H9 (cell line): ENCODE data around the gene PDPR. TPM values are rescaled to one million over a fixed set of nuclear protein-coding genes. Genes with fewer than 3 reads are reported as not detected.
"Not testable (repeated sequence)": the region's sequence is repeated elsewhere in the genome, so short reads cannot be mapped to it uniquely, and the experiment has no call there.

Experiments used
- DNase-seq: peaks from one replicate; pipeline ENCODE4 v3.0.0-alpha.2; 2017
- H2AFZ ChIP-seq: one replicate; pipeline ENCODE4 v1.6.1; 2013; ENCODE audit warnings: mild to moderate bottlenecking, low read length, control low read depth, moderate library complexity
- H2AK5ac ChIP-seq: 2 replicates; pipeline ENCODE4 v1.6.1; 2013; ENCODE audit warnings: low read length, control low read depth, mixed read lengths; ENCODE audit not compliant: insufficient read length
- H2BK120ac ChIP-seq: one replicate; pipeline ENCODE4 v1.6.1; 2013; ENCODE audit warnings: low read depth, mild to moderate bottlenecking, low read length, control low read depth, inconsistent platforms; ENCODE audit not compliant: poor library complexity, severe bottlenecking
- H2BK12ac ChIP-seq: 2 replicates; pipeline ENCODE4 v1.6.1; 2013; ENCODE audit warnings: low read length, control low read depth, mixed read lengths, low read depth; ENCODE audit not compliant: insufficient read length
- H2BK15ac ChIP-seq: 2 replicates; pipeline ENCODE4 v1.6.1; 2013; ENCODE audit warnings: low read depth, low read length, control low read depth
- H2BK20ac ChIP-seq: one replicate; pipeline ENCODE4 v1.6.1; 2013; ENCODE audit warnings: low read depth, mild to moderate bottlenecking, low read length, control low read depth, inconsistent platforms; ENCODE audit not compliant: poor library complexity, severe bottlenecking
- H2BK5ac ChIP-seq: 2 replicates; pipeline ENCODE4 v1.6.1; 2013; ENCODE audit warnings: low read length, control low read depth, mixed read lengths; ENCODE audit not compliant: insufficient read length
- H3K14ac ChIP-seq: 2 replicates; pipeline ENCODE4 v1.6.1; 2013; ENCODE audit warnings: low read length, control low read depth; ENCODE audit not compliant: insufficient read depth
- H3K18ac ChIP-seq: 2 replicates; pipeline ENCODE4 v1.6.1; 2013; ENCODE audit warnings: low read depth, mild to moderate bottlenecking, mixed read lengths, low read length, control low read depth; ENCODE audit not compliant: insufficient read length
- H3K23ac ChIP-seq: 2 replicates; pipeline ENCODE4 v1.6.1; 2013; ENCODE audit warnings: low read length, control low read depth, mixed read lengths, low read depth; ENCODE audit not compliant: insufficient read length
- H3K23me2 ChIP-seq: 2 replicates; pipeline ENCODE4 v1.6.1; 2013; ENCODE audit warnings: low read depth, mild to moderate bottlenecking, mixed read lengths, low read length, control low read depth; ENCODE audit not compliant: insufficient read length, poor library complexity, severe bottlenecking
- H3K27ac ChIP-seq: 2 replicates; pipeline ENCODE4 v1.5.1; 2013; ENCODE audit warnings: low read length, control low read depth, mixed read lengths, low read depth; ENCODE audit not compliant: insufficient read length
- H3K27me3 ChIP-seq: 2 replicates; pipeline ENCODE4 v1.6.1; 2013; ENCODE audit warnings: low read length, control low read depth, inconsistent platforms; ENCODE audit not compliant: insufficient read depth
- H3K4ac ChIP-seq: 2 replicates; pipeline ENCODE4 v1.6.1; 2013; ENCODE audit warnings: low read depth, mild to moderate bottlenecking, control low read depth, inconsistent platforms, low read length, moderate library complexity
- H3K4me1 ChIP-seq: 2 replicates; pipeline ENCODE4 v1.6.1; 2013; ENCODE audit warnings: low read length, control low read depth, inconsistent platforms; ENCODE audit not compliant: insufficient read depth
- H3K4me2 ChIP-seq: 2 replicates; pipeline ENCODE4 v1.6.1; 2013; ENCODE audit warnings: low read length, control low read depth, mixed read lengths; ENCODE audit not compliant: insufficient read length, insufficient read depth
- H3K56ac ChIP-seq: 2 replicates; pipeline ENCODE4 v1.6.1; 2013; ENCODE audit warnings: low read depth, mild to moderate bottlenecking, mixed read lengths, low read length, control low read depth; ENCODE audit not compliant: insufficient read length
- H3K79me1 ChIP-seq: 2 replicates; pipeline ENCODE4 v1.6.1; 2013; ENCODE audit warnings: low read depth, mild to moderate bottlenecking, moderate library complexity, low read length, control low read depth, inconsistent platforms; ENCODE audit not compliant: insufficient read depth, poor library complexity, severe bottlenecking
- H3K79me2 ChIP-seq: 2 replicates; pipeline ENCODE4 v1.6.1; 2013; ENCODE audit warnings: low read length, control low read depth, inconsistent platforms; ENCODE audit not compliant: insufficient read depth
- H3K9ac ChIP-seq: 2 replicates; pipeline ENCODE4 v1.6.1; 2013; ENCODE audit warnings: low read length, control low read depth, mixed read lengths; ENCODE audit not compliant: insufficient read length; ENCODE audit errors: extremely low read depth
- H3K9me3 ChIP-seq: one replicate; pipeline ENCODE4 v1.6.1; 2013; ENCODE audit warnings: low read depth, low read length, inconsistent platforms; ENCODE audit not compliant: control insufficient read depth
- H3T11ph ChIP-seq: one replicate; pipeline ENCODE4 v1.6.1; 2013; ENCODE audit warnings: mild to moderate bottlenecking, low read length, control low read depth, inconsistent platforms
- H4K20me1 ChIP-seq: one replicate; pipeline ENCODE4 v1.6.1; 2013; ENCODE audit not compliant: control insufficient read depth, insufficient read length, insufficient read depth
- H4K5ac ChIP-seq: 2 replicates; pipeline ENCODE4 v1.6.1; 2013; ENCODE audit warnings: low read depth, mild to moderate bottlenecking, mixed read lengths, low read length, control low read depth; ENCODE audit not compliant: insufficient read length
- H4K8ac ChIP-seq: replicated peaks from 2 replicates; pipeline ENCODE4 v1.6.1; 2013; ENCODE audit warnings: low read length, control low read depth, mixed read lengths, low read depth; ENCODE audit not compliant: insufficient read length
- H4K91ac ChIP-seq: 2 replicates; pipeline ENCODE4 v1.6.1; 2013; ENCODE audit warnings: low read depth, mild to moderate bottlenecking, moderate library complexity, mixed read lengths, low read length, control low read depth; ENCODE audit not compliant: insufficient read length
- H3K27ac Mint-ChIP-seq, 3 experiments: 2 replicates in 2 of 3; 3 replicates in 1 of 3; pipeline ENCODE4 v1.8.0; 2020 to 2021; ENCODE audit warnings: mixed read lengths in 3 of 3, mild to moderate bottlenecking in 1 of 3, moderate library complexity in 1 of 3
- H3K27me3 Mint-ChIP-seq: 2 replicates; pipeline ENCODE4 v1.8.0; 2021; ENCODE audit warnings: low read depth, mild to moderate bottlenecking, moderate library complexity, mixed read lengths
- H3K36me3 Mint-ChIP-seq, 3 experiments: 2 replicates in 2 of 3; 3 replicates in 1 of 3; pipeline ENCODE4 v1.8.0; 2020 to 2021; ENCODE audit warnings: low read depth in 3 of 3, mixed read lengths in 3 of 3; ENCODE audit not compliant: insufficient read depth in 1 of 3
- H3K4me1 Mint-ChIP-seq, 2 experiments: 2 replicates each; pipeline ENCODE4 v1.8.0; 2020; ENCODE audit warnings: mixed read lengths in 2 of 2
- H3K4me3 Mint-ChIP-seq, 2 experiments: 2 replicates in 1 of 2; 3 replicates in 1 of 2; pipeline ENCODE4 v1.8.0; 2020 to 2021; ENCODE audit warnings: mild to moderate bottlenecking in 2 of 2, mixed read lengths in 2 of 2, moderate library complexity in 1 of 2
- H3K9me3 Mint-ChIP-seq, 2 experiments: 2 replicates in 1 of 2; 3 replicates in 1 of 2; pipeline ENCODE4 v1.8.0; 2020; ENCODE audit warnings: mild to moderate bottlenecking in 2 of 2, mixed read lengths in 2 of 2, moderate library complexity in 1 of 2
- WGBS: extraction: QIAGEN DNeasy Blood & Tissue Kit; methylation state at CpG from one replicate; pipeline ENCODE4 v1.1.7; 2013; ENCODE audit warnings: missing lambda C conversion rate, low lambda C conversion rate, mixed read lengths; ENCODE audit not compliant: insufficient read length; ENCODE audit errors: extremely low coverage; 5-methylcytosine and 5-hydroxymethylcytosine counted together
- total RNA-seq: library from RNA; stranded (reverse); gene quantifications from 2 replicates; pipeline ENCODE4 v1.2.1, GENCODE V29; 2021

Gene PDPR
- total RNA-seq, 1 experiment from 2014 or later, result 37.2 TPM

GRCh38 chr16:70204668-70205405 lies 90.7 kb downstream of the PDPR start:
- peaks cover 9 to 29% (median 18%) of the 10 kb centered on the region in 3 experiments for H3K36me3 Mint-ChIP-seq
- H3K4me1 ChIP-seq, H3K9ac ChIP-seq, H3K27ac Mint-ChIP-seq, H4K91ac ChIP-seq, H3K4me3 Mint-ChIP-seq, H2BK5ac ChIP-seq, H3K56ac ChIP-seq, H3K23ac ChIP-seq, H3K9me3 ChIP-seq, H4K20me1 ChIP-seq, H3K23me2 ChIP-seq, H3K27me3 ChIP-seq, H2BK20ac ChIP-seq, H2BK12ac ChIP-seq, H3K4me2 ChIP-seq, H2BK120ac ChIP-seq, H3K9me3 Mint-ChIP-seq, H3K4ac ChIP-seq, H2AFZ ChIP-seq, H3K79me1 ChIP-seq, H3K27me3 Mint-ChIP-seq, H4K5ac ChIP-seq, H3K27ac ChIP-seq, H4K8ac ChIP-seq, H2BK15ac ChIP-seq, H2AK5ac ChIP-seq, DNase-seq, H3K79me2 ChIP-seq, H3K18ac ChIP-seq, H3K4me1 Mint-ChIP-seq, H3K14ac ChIP-seq, H3T11ph ChIP-seq: not testable (repeated sequence)
- no CpG with 5 or more reads among the region's 46 CpGs for WGBS

DNA sequence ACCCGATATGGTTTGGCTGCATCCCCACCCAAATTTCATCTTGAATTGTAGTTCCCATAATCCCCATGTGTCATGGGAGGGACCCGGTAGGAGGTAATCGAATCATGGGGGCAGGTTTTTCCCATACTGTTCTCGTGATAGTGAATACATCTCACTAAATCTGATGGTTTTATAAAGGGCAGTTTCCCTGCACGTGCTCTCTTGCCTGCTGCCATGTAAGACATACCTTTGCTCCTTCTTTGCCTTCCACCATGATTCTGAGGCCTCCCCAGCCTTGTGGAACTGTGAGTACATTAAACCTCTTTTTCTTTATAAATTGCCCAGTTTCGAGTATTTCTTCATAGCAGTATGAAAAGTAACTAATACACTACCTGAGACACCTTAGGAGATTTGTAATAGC lies 92.2 kb downstream of the PDPR start:
- H3K79me1 ChIP-seq, H3K9me3 ChIP-seq, H3K18ac ChIP-seq, H3K4me1 ChIP-seq, H3K9ac ChIP-seq, H3K27me3 Mint-ChIP-seq, H4K91ac ChIP-seq, H4K20me1 ChIP-seq, H3K56ac ChIP-seq, H3K4me3 Mint-ChIP-seq, H3K23ac ChIP-seq, H2AK5ac ChIP-seq, H3K14ac ChIP-seq, H4K5ac ChIP-seq, H3K4me1 Mint-ChIP-seq, H2BK5ac ChIP-seq, H3K27ac ChIP-seq, H2BK120ac ChIP-seq, H2BK15ac ChIP-seq, H3K4me2 ChIP-seq, H3K27ac Mint-ChIP-seq, H3T11ph ChIP-seq, DNase-seq, H3K79me2 ChIP-seq, H2BK20ac ChIP-seq, H3K23me2 ChIP-seq, H3K9me3 Mint-ChIP-seq, H3K4ac ChIP-seq, H2AFZ ChIP-seq, H2BK12ac ChIP-seq, H4K8ac ChIP-seq, H3K27me3 ChIP-seq: not testable (repeated sequence)
- H3K36me3 Mint-ChIP-seq, result peaks cover 9 to 32% (median 18%) of the 10 kb centered on the region in 3 experiments
- no CpG with 5 or more reads among the region's 6 CpGs for WGBS
